H9 (cell line): ENCODE results near the gene PDIA2. TPM values are rescaled to one million over a fixed set of nuclear protein-coding genes. Genes with fewer than 3 reads are reported as not detected.

ENCODE experiments used
- DNase-seq: peaks from one replicate; pipeline ENCODE4 v3.0.0-alpha.2; 2017
- H2AFZ ChIP-seq: one replicate; pipeline ENCODE4 v1.6.1; 2013; ENCODE audit warnings: mild to moderate bottlenecking, low read length, control low read depth, moderate library complexity
- H2AK5ac ChIP-seq: 2 replicates; pipeline ENCODE4 v1.6.1; 2013; ENCODE audit warnings: low read length, control low read depth, mixed read lengths; ENCODE audit not compliant: insufficient read length
- H2BK120ac ChIP-seq: one replicate; pipeline ENCODE4 v1.6.1; 2013; ENCODE audit warnings: low read depth, mild to moderate bottlenecking, low read length, control low read depth, inconsistent platforms; ENCODE audit not compliant: poor library complexity, severe bottlenecking
- H2BK12ac ChIP-seq: 2 replicates; pipeline ENCODE4 v1.6.1; 2013; ENCODE audit warnings: low read length, control low read depth, mixed read lengths, low read depth; ENCODE audit not compliant: insufficient read length
- H2BK15ac ChIP-seq: 2 replicates; pipeline ENCODE4 v1.6.1; 2013; ENCODE audit warnings: low read depth, low read length, control low read depth
- H2BK20ac ChIP-seq: one replicate; pipeline ENCODE4 v1.6.1; 2013; ENCODE audit warnings: low read depth, mild to moderate bottlenecking, low read length, control low read depth, inconsistent platforms; ENCODE audit not compliant: poor library complexity, severe bottlenecking
- H2BK5ac ChIP-seq: 2 replicates; pipeline ENCODE4 v1.6.1; 2013; ENCODE audit warnings: low read length, control low read depth, mixed read lengths; ENCODE audit not compliant: insufficient read length
- H3K14ac ChIP-seq: 2 replicates; pipeline ENCODE4 v1.6.1; 2013; ENCODE audit warnings: low read length, control low read depth; ENCODE audit not compliant: insufficient read depth
- H3K18ac ChIP-seq: 2 replicates; pipeline ENCODE4 v1.6.1; 2013; ENCODE audit warnings: low read depth, mild to moderate bottlenecking, mixed read lengths, low read length, control low read depth; ENCODE audit not compliant: insufficient read length
- H3K23ac ChIP-seq: 2 replicates; pipeline ENCODE4 v1.6.1; 2013; ENCODE audit warnings: low read length, control low read depth, mixed read lengths, low read depth; ENCODE audit not compliant: insufficient read length
- H3K23me2 ChIP-seq: 2 replicates; pipeline ENCODE4 v1.6.1; 2013; ENCODE audit warnings: low read depth, mild to moderate bottlenecking, mixed read lengths, low read length, control low read depth; ENCODE audit not compliant: insufficient read length, poor library complexity, severe bottlenecking
- H3K27ac ChIP-seq: 2 replicates; pipeline ENCODE4 v1.5.1; 2013; ENCODE audit warnings: low read length, control low read depth, mixed read lengths, low read depth; ENCODE audit not compliant: insufficient read length
- H3K27me3 ChIP-seq: 2 replicates; pipeline ENCODE4 v1.6.1; 2013; ENCODE audit warnings: low read length, control low read depth, inconsistent platforms; ENCODE audit not compliant: insufficient read depth
- H3K4ac ChIP-seq: 2 replicates; pipeline ENCODE4 v1.6.1; 2013; ENCODE audit warnings: low read depth, mild to moderate bottlenecking, control low read depth, inconsistent platforms, low read length, moderate library complexity
- H3K4me1 ChIP-seq: 2 replicates; pipeline ENCODE4 v1.6.1; 2013; ENCODE audit warnings: low read length, control low read depth, inconsistent platforms; ENCODE audit not compliant: insufficient read depth
- H3K4me2 ChIP-seq: 2 replicates; pipeline ENCODE4 v1.6.1; 2013; ENCODE audit warnings: low read length, control low read depth, mixed read lengths; ENCODE audit not compliant: insufficient read length, insufficient read depth
- H3K56ac ChIP-seq: 2 replicates; pipeline ENCODE4 v1.6.1; 2013; ENCODE audit warnings: low read depth, mild to moderate bottlenecking, mixed read lengths, low read length, control low read depth; ENCODE audit not compliant: insufficient read length
- H3K79me1 ChIP-seq: 2 replicates; pipeline ENCODE4 v1.6.1; 2013; ENCODE audit warnings: low read depth, mild to moderate bottlenecking, moderate library complexity, low read length, control low read depth, inconsistent platforms; ENCODE audit not compliant: insufficient read depth, poor library complexity, severe bottlenecking
- H3K79me2 ChIP-seq: 2 replicates; pipeline ENCODE4 v1.6.1; 2013; ENCODE audit warnings: low read length, control low read depth, inconsistent platforms; ENCODE audit not compliant: insufficient read depth
- H3K9ac ChIP-seq: 2 replicates; pipeline ENCODE4 v1.6.1; 2013; ENCODE audit warnings: low read length, control low read depth, mixed read lengths; ENCODE audit not compliant: insufficient read length; ENCODE audit errors: extremely low read depth
- H3K9me3 ChIP-seq: one replicate; pipeline ENCODE4 v1.6.1; 2013; ENCODE audit warnings: low read depth, low read length, inconsistent platforms; ENCODE audit not compliant: control insufficient read depth
- H3T11ph ChIP-seq: one replicate; pipeline ENCODE4 v1.6.1; 2013; ENCODE audit warnings: mild to moderate bottlenecking, low read length, control low read depth, inconsistent platforms
- H4K20me1 ChIP-seq: one replicate; pipeline ENCODE4 v1.6.1; 2013; ENCODE audit not compliant: control insufficient read depth, insufficient read length, insufficient read depth
- H4K5ac ChIP-seq: 2 replicates; pipeline ENCODE4 v1.6.1; 2013; ENCODE audit warnings: low read depth, mild to moderate bottlenecking, mixed read lengths, low read length, control low read depth; ENCODE audit not compliant: insufficient read length
- H4K8ac ChIP-seq: replicated peaks from 2 replicates; pipeline ENCODE4 v1.6.1; 2013; ENCODE audit warnings: low read length, control low read depth, mixed read lengths, low read depth; ENCODE audit not compliant: insufficient read length
- H4K91ac ChIP-seq: 2 replicates; pipeline ENCODE4 v1.6.1; 2013; ENCODE audit warnings: low read depth, mild to moderate bottlenecking, moderate library complexity, mixed read lengths, low read length, control low read depth; ENCODE audit not compliant: insufficient read length
- H3K27ac Mint-ChIP-seq, 3 experiments: 2 replicates in 2 of 3; 3 replicates in 1 of 3; pipeline ENCODE4 v1.8.0; 2020 to 2021; ENCODE audit warnings: mixed read lengths in 3 of 3, mild to moderate bottlenecking in 1 of 3, moderate library complexity in 1 of 3
- H3K27me3 Mint-ChIP-seq: 2 replicates; pipeline ENCODE4 v1.8.0; 2021; ENCODE audit warnings: low read depth, mild to moderate bottlenecking, moderate library complexity, mixed read lengths
- H3K36me3 Mint-ChIP-seq, 3 experiments: 2 replicates in 2 of 3; 3 replicates in 1 of 3; pipeline ENCODE4 v1.8.0; 2020 to 2021; ENCODE audit warnings: low read depth in 3 of 3, mixed read lengths in 3 of 3; ENCODE audit not compliant: insufficient read depth in 1 of 3
- H3K4me1 Mint-ChIP-seq, 2 experiments: 2 replicates each; pipeline ENCODE4 v1.8.0; 2020; ENCODE audit warnings: mixed read lengths in 2 of 2
- H3K4me3 Mint-ChIP-seq, 2 experiments: 2 replicates in 1 of 2; 3 replicates in 1 of 2; pipeline ENCODE4 v1.8.0; 2020 to 2021; ENCODE audit warnings: mild to moderate bottlenecking in 2 of 2, mixed read lengths in 2 of 2, moderate library complexity in 1 of 2
- H3K9me3 Mint-ChIP-seq, 2 experiments: 2 replicates in 1 of 2; 3 replicates in 1 of 2; pipeline ENCODE4 v1.8.0; 2020; ENCODE audit warnings: mild to moderate bottlenecking in 2 of 2, mixed read lengths in 2 of 2, moderate library complexity in 1 of 2
- WGBS: extraction: QIAGEN DNeasy Blood & Tissue Kit; methylation state at CpG from one replicate; pipeline ENCODE4 v1.1.7; 2013; ENCODE audit warnings: missing lambda C conversion rate, low lambda C conversion rate, mixed read lengths; ENCODE audit not compliant: insufficient read length; ENCODE audit errors: extremely low coverage; 5-methylcytosine and 5-hydroxymethylcytosine counted together
- total RNA-seq: library from RNA; stranded (reverse); gene quantifications from 2 replicates; pipeline ENCODE4 v1.2.1, GENCODE V29; 2021
- TF ChIP-seq, protein P1 (sequence below): fragments of 200-600 bp; sonication (generic); conservative IDR thresholded peaks from 3 replicates; pipeline ENCODE4 v1.8.0; 2021; ENCODE audit warnings: antibody characterized with exemption, mild to moderate bottlenecking

PDIA2 gene
- total RNA-seq, 1 experiment from 2014 or later, result 1.4 TPM

GRCh38 chr16:318628-319027 is 35.7 kb downstream of the PDIA2 start:
- Histone ChIP-seq H3T11ph (no peak overlapping the region), H3K14ac (no peak overlapping the region), H3K27me3 (no peaks in the 10 kb centered on the region), H4K5ac (no peak overlapping the region), H3K9me3 (no peaks in the 10 kb centered on the region), H3K23ac (no peak overlapping the region), H3K18ac (no peak overlapping the region), H3K4ac (no peak overlapping the region), H3K9ac (no peak overlapping the region), H3K56ac (no peak overlapping the region), H4K8ac (no peak overlapping the region), H3K79me2 (peaks cover 3% of the 10 kb centered on the region; the same call in 1 of the 2 replicates), H4K20me1 (no peaks in the 10 kb centered on the region), H3K79me1 (peaks cover 5% of the 10 kb centered on the region), H3K23me2 (no peaks in the 10 kb centered on the region), H3K4me2 (no peak overlapping the region), H2AK5ac (no peak overlapping the region), H2BK20ac (no peak overlapping the region), H2AFZ (no peak overlapping the region), H2BK15ac (no peak overlapping the region), H3K27ac (no peak overlapping the region), H4K91ac (no peak overlapping the region), H2BK120ac (no peak overlapping the region), H3K4me1 (no peaks in the 10 kb centered on the region; the same call in 1 of the 2 replicates), H2BK5ac (no peak overlapping the region), H2BK12ac (no peak overlapping the region)
- TF ChIP-seq, protein P1, sequence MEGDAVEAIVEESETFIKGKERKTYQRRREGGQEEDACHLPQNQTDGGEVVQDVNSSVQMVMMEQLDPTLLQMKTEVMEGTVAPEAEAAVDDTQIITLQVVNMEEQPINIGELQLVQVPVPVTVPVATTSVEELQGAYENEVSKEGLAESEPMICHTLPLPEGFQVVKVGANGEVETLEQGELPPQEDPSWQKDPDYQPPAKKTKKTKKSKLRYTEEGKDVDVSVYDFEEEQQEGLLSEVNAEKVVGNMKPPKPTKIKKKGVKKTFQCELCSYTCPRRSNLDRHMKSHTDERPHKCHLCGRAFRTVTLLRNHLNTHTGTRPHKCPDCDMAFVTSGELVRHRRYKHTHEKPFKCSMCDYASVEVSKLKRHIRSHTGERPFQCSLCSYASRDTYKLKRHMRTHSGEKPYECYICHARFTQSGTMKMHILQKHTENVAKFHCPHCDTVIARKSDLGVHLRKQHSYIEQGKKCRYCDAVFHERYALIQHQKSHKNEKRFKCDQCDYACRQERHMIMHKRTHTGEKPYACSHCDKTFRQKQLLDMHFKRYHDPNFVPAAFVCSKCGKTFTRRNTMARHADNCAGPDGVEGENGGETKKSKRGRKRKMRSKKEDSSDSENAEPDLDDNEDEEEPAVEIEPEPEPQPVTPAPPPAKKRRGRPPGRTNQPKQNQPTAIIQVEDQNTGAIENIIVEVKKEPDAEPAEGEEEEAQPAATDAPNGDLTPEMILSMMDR, result peak; percentile 76
- Mint-ChIP-seq H3K4me3 (no peak overlapping the region; a peak in 1 of 5 replicates), H3K36me3 (peaks cover 5 to 23% (median 18%) of the 10 kb centered on the region in 3 experiments; a peak in 6 of 7 replicates), H3K27ac (peak overlapping the region; percentile 75 to 95 (median 92); a peak in 6 of 7 replicates), H3K9me3 (no peaks in the 10 kb centered on the region), H3K4me1 (peaks cover 22% of the 10 kb centered on the region in 2 experiments), H3K27me3 (no peaks in the 10 kb centered on the region)
- no CpG with 5 or more reads among the region's 22 CpGs for WGBS
- peak; percentile 85 for DNase-seq
